NCI-H187 treated with DMSO at 0.1 percent for 48 hours (cell line): ENCODE measurements around the gene SYNPR.

Experiments used
- DNase-seq: peaks from one replicate; lab custom pipeline; 2025; lab: John Stamatoyannopoulos, UW

Gene SYNPR

GRCh38 chr3:63473641-63474166 is 195.6 kb downstream of the SYNPR start:
- DNase-seq, result no peak

GRCh38 chr3:63474828-63475518 is 196.9 kb downstream of the SYNPR start:
- no peak for DNase-seq

GRCh38 chr3:63477494-63478129 is 199.5 kb downstream of the SYNPR start:
- DNase-seq, result no peak

GRCh38 chr3:63478990-63479660 is 201.0 kb downstream of the SYNPR start:
- no peak for DNase-seq

- DNase-seq, result no peak
These were observed 201.5 kb downstream of the SYNPR start for GRCh38 chr3:63479661-63480035.

GRCh38 chr3:63481627-63482026 is 203.5 kb downstream of the SYNPR start:
- no peak for DNase-seq

GRCh38 chr3:63482341-63482740 is 204.2 kb downstream of the SYNPR start:
- no peak for DNase-seq

GRCh38 chr3:63492464-63492863 is 214.4 kb downstream of the SYNPR start:
- no peak for DNase-seq

GRCh38 chr3:63493101-63493500 is 215.0 kb downstream of the SYNPR start:
- DNase-seq, result no peak

GRCh38 chr3:63494646-63495045 is 216.5 kb downstream of the SYNPR start:
- no peak for DNase-seq

- DNase-seq, result no peak
These were observed 219.5 kb downstream of the SYNPR start for GRCh38 chr3:63497641-63498040.

- no peak for DNase-seq
These were observed 222.1 kb downstream of the SYNPR start for GRCh38 chr3:63500196-63500595.

GRCh38 chr3:63508305-63508704 is 230.2 kb downstream of the SYNPR start:
- DNase-seq, result no peak

- no peak for DNase-seq
These were observed 230.7 kb downstream of the SYNPR start for GRCh38 chr3:63508771-63509170.

- DNase-seq, result no peak
These were observed 235.7 kb downstream of the SYNPR start for GRCh38 chr3:63513791-63514190.

- no peak for DNase-seq
These were observed 236.6 kb downstream of the SYNPR start for GRCh38 chr3:63514678-63515077.

- no peak for DNase-seq
These were observed 241.3 kb downstream of the SYNPR start for GRCh38 chr3:63519426-63519825.

GRCh38 chr3:63521657-63522056 is 243.5 kb downstream of the SYNPR start:
- no peak for DNase-seq

GRCh38 chr3:63523100-63523499 is 245.0 kb downstream of the SYNPR start:
- DNase-seq, result no peak

GRCh38 chr3:63528325-63529000 is 250.4 kb downstream of the SYNPR start:
- no peak for DNase-seq

GRCh38 chr3:63532521-63532920 is 254.4 kb downstream of the SYNPR start:
- DNase-seq, result no peak

- no peak for DNase-seq
These were observed 260.8 kb downstream of the SYNPR start for GRCh38 chr3:63538919-63539318.

- no peak for DNase-seq
These were observed 277.7 kb downstream of the SYNPR start for GRCh38 chr3:63555767-63556166.
